BE2C (cell line): ENCODE results near the gene PRPF8.

ENCODE experiments used
- DNase-seq: peaks from one replicate; pipeline ENCODE4 v3.0.0-alpha.2; 2020
- H3K27me3 ChIP-seq: fragments of 250-450 bp; sonication (Bioruptor Pico); 2 replicates; pipeline ENCODE4 v1.5.1; 2020; ENCODE audit warnings: mild to moderate bottlenecking
- H3K36me3 ChIP-seq: fragments of 250-450 bp; sonication (Bioruptor Pico); 2 replicates; pipeline ENCODE4 v1.5.1; 2020; ENCODE audit warnings: mild to moderate bottlenecking
- H3K4me1 ChIP-seq: fragments of 250-450 bp; sonication (Bioruptor Pico); 2 replicates; pipeline ENCODE4 v1.5.1; 2020
- H3K4me3 ChIP-seq: 2 replicates; pipeline ENCODE4 v1.5.1; 2011; ENCODE audit warnings: low read depth, low read length
- H3K9me3 ChIP-seq: fragments of 250-450 bp; sonication (Bioruptor Pico); 2 replicates; pipeline ENCODE4 v1.5.1; 2020
- TF ChIP-seq, protein P1 (sequence below): IDR thresholded peaks from 2 replicates; pipeline ENCODE4 v1.5.1; 2012; ENCODE audit warnings: mild to moderate bottlenecking, low read depth, low read length

The PRPF8 gene

DNA sequence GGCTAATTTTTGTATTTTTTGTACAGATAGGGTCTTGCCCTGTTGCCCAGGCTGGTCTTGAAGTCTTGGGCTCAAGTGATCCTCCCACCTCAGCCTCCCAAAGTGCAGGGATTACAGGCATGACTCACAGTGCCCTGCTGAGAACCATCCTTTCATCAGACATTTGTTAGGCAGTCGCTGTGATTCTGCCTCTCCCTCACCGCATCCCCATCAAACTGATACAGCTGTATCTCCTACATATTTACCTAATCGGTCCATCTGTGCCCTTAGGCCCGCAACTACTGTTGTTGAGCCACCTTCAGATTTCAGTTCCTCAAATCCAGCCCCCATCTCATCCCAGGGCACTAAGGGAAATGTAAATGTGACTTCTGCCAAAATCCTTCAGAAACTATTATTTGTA lies 54.0 kb downstream of the PRPF8 start:
- Histone ChIP-seq H3K36me3 (no peaks in the 10 kb centered on the region), H3K27me3 (no peaks in the 10 kb centered on the region), H3K4me1 (no peaks in the 10 kb centered on the region), H3K4me3 (no peak overlapping the region), H3K9me3 (no peaks in the 10 kb centered on the region)
- TF ChIP-seq, protein P1, sequence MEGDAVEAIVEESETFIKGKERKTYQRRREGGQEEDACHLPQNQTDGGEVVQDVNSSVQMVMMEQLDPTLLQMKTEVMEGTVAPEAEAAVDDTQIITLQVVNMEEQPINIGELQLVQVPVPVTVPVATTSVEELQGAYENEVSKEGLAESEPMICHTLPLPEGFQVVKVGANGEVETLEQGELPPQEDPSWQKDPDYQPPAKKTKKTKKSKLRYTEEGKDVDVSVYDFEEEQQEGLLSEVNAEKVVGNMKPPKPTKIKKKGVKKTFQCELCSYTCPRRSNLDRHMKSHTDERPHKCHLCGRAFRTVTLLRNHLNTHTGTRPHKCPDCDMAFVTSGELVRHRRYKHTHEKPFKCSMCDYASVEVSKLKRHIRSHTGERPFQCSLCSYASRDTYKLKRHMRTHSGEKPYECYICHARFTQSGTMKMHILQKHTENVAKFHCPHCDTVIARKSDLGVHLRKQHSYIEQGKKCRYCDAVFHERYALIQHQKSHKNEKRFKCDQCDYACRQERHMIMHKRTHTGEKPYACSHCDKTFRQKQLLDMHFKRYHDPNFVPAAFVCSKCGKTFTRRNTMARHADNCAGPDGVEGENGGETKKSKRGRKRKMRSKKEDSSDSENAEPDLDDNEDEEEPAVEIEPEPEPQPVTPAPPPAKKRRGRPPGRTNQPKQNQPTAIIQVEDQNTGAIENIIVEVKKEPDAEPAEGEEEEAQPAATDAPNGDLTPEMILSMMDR = no peak
- DNase-seq = no peak

DNA sequence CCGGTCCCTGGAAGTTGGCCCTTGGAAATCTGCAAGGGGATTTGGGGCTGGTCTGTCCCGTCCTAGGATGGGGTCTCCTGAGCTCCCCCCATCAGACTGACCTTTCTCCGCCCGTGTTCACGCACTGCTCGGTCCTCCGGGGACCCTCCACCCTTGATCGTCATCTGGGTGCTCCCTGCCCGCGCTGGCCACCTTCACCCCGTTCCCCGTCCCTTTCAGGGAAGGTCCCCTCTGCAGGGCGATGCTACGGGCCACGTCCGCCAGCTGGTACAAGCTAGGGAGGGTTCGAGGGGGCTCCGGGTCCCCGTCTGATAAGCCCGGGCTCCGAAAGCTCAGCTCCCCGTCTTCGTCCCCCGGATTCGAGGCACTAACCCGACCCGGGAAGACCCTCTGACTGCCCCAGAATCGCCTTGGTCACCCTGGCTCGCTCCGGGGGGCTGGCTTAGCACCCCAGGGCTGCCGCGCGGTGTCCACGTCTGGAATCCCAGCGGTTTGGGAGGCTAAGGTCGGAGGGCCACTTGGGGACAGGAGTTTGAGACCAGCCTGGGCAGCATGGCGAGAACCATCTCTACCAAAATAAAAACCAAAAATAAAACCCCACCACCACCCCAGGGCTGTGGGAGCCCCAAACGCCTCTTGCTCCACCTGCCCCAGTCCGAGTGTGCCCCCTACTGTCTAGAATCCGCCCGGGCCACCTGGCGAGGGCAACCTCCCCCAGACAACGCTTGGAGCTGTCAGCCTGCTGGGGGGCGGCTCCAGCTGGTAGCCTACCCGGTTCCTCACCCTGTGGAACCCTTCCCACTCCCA lies 55.0 kb downstream of the PRPF8 start:
- Histone ChIP-seq H3K36me3 (no peaks in the 10 kb centered on the region), H3K4me1 (no peaks in the 10 kb centered on the region), H3K4me3 (peak overlapping the region; percentile 58), H3K9me3 (no peaks in the 10 kb centered on the region), H3K27me3 (no peaks in the 10 kb centered on the region)
- TF ChIP-seq, protein P1 = peak; percentile 34
- DNase-seq = peak; percentile 33

DNA sequence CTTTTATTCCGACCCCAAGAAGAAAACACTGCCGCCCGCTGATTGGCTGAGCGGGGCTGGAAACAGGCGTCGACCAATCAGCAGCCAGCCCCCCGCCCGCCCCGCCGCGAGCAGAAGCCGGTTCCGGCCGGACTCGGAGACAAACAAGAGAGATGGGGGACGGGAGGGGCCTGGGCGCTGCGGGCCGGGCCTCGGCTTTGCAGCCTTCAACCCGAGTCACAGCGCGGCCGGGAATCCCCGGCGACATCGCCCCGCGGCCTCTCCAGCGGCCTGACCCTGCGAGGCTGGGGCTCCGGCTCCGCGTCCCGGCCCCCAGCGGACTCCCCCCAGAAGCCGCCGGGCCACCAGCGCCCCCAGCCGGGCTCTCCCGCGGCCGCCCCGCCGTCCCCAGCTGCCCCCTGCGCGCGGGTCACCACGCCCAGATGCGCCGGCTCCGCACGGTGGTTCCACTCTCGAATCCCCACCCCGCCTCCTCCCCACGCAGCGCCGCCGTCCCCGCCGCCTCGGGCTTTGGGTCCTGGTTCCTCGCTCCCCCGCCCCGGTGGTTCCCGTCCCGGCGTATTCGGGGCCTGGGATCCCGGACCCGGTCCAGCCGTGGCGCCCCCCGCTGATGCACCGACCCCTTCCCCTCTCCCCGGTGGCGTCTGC lies 55.7 kb downstream of the PRPF8 start:
- TF ChIP-seq, protein P1 = no peak
- Histone ChIP-seq H3K4me3 (peak overlapping the region; percentile 71), H3K36me3 (no peaks in the 10 kb centered on the region), H3K27me3 (no peaks in the 10 kb centered on the region), H3K4me1 (no peaks in the 10 kb centered on the region), H3K9me3 (no peaks in the 10 kb centered on the region)
- peak; percentile 94 for DNase-seq

DNA sequence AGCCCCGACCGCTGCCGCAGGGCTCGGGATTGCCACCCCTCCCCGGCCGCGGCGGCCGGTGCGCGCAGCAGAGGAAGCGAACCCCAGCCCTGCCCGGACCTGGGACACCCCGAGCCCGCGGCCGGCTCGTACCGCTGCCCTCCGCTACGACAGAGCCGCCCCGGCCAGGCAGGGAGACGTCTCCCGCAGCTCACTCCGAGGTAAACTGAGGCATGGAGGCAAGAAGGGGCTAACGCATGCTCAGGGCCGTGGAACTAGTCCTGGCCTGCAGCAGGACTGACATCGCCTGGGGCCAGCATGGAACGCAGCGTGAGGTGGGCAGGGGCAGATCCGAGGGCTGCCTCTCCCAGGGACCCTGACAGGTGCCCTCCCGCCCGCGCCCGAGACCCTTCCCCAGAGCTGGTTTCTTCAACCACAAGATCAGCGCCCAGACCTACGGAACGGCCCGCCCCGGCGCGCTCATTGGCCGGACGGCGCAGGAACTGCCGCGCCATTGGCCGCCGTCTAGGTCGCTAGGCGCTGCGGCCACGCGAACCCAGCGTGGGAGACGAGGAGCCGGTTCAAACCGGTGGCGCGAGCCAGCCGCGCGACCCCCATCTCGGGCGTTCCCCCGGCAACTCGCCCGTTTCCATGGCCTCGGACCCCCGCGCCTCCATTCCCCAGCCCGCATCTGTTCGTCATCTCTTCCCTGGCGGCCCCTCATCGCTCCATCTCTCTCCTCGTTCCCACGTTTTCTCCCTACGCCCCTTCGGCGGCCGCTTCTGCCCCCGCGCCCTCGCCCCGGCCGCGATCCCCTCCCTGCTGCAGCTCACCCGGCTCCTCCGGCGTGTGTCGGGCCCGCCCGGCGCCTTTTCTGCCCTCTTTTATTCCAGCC lies 56.4 kb downstream of the PRPF8 start, which contains the start of gene SLC43A2:
SLC43A2 (minus strand) TSS at position 853 of the 874 bp plus-strand sequence. CDS start 960 bp downstream, outside the sequence.
- H3K36me3 ChIP-seq = no peaks in the 10 kb centered on the region
- H3K4me1 ChIP-seq = no peaks in the 10 kb centered on the region
- no peaks in the 10 kb centered on the region for H3K9me3 ChIP-seq
- TF ChIP-seq, protein P1 = no peak
- DNase-seq = peak; percentile 85
- no peaks in the 10 kb centered on the region for H3K27me3 ChIP-seq
- peak within 1 kb of the TSS; percentile 71 for H3K4me3 ChIP-seq

DNA sequence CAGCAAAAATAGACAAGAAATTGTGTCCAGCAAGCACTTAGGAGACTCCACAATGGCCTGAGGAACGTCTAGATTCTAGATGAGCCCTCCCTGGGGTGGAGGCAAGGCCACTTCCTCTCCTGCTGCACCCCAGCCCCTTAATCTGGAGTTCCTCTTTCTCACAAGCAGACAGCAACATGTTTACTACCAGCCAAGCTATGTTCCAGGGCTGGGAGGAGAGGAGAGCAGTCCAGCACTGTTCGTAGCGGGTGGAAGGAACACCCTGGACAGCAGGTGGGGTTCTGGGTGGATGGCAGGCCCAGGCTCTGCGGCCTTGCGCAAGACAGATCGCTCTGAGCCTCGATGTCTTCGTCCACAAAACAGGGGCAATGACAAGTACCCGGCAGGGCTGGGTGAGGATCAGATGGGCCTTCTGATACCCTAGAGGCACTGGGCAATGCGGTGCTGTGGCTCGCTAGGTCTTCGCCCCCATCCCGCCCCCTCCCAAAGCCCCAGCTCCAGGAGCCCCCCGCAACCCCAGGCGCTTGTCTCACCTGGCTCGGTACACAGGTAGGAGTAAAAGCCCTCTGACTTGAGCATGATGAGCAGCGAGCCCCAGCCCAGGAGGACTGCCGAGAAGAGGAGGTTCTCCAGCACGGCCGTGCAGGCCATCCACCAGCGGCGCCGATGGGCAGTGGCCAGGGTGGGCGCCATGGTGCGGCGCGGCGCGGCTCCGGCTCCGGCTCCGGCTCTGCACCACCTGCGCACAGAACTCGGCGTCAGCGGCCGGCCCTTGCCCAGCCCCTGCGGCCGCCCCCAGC lies 57.3 kb downstream of the PRPF8 start:
- peak; percentile 26 for DNase-seq
- Histone ChIP-seq H3K9me3 (no peaks in the 10 kb centered on the region), H3K4me1 (no peaks in the 10 kb centered on the region), H3K27me3 (no peaks in the 10 kb centered on the region), H3K36me3 (no peaks in the 10 kb centered on the region), H3K4me3 (peak overlapping the region; percentile 71)
- TF ChIP-seq, protein P1 = no peak
